MM.1S (cell line): ENCODE measurements around the gene FGF18.

ENCODE experiments used
- CTCF ChIP-seq: fragments of 300-600 bp; sonication (generic); IDR thresholded peaks from 2 replicates; pipeline ENCODE4 v1.5.1; 2016; ENCODE audit warnings: antibody characterized with exemption, low read length, mixed read lengths
- EZH2phosphoT487 ChIP-seq: fragments of 300-600 bp; sonication (generic); IDR thresholded peaks from 2 replicates; pipeline ENCODE4 v1.6.1; 2018; ENCODE audit warnings: antibody characterized with exemption, low read length

GRCh38 chr5:171401167-171401947 is 18.1 kb upstream of the FGF18 start:
- TF ChIP-seq CTCF (no peak), EZH2phosphoT487 (no peak)
